Measurements from ENCODE around the gene PCAT7.
"Not testable (repeated sequence)": the region's sequence is repeated elsewhere in the genome, so short reads cannot be mapped to it uniquely, and the experiment has no call there.

PCAT7 gene

DNA sequence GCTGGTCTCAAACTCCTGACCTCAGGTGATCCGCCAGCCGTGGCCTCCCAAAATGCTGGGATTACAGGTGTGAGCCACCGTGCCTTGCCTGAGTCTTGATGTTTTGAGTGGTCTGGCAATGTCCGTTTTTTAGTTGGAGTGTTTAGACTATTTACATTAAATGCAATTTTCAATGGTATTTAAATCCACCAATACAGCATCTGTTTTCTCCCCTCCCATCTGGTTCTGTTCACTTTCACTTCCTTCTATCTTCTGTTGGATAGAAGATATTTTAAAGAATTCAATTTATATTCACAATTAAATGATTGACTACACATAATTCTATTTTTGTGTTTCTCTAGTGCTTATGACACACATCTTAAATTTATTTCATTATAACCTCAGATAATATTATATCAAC is 26.0 kb upstream of the PCAT7 start:
- Histone ChIP-seq H3K4me3 (ENCODE audit: low read depth, low read length) (no peak overlapping the region), H3K4me1 (ENCODE audit: control insufficient read depth, insufficient read depth, low read length) (no peaks in the 10 kb centered on the region), H3K27ac (ENCODE audit: low read depth, low read length) (no peak overlapping the region), H3K36me3 (ENCODE audit: control insufficient read depth, insufficient read depth, low read length) (no peaks in the 10 kb centered on the region), H3K9me3 (ENCODE audit: control insufficient read depth, insufficient read depth, low read length) (no peaks in the 10 kb centered on the region), H3K9ac (ENCODE audit: low read depth, low read length) (no peak overlapping the region), H3K27me3 (ENCODE audit: control insufficient read depth, insufficient read depth, low read length) (no peaks in the 10 kb centered on the region)

DNA sequence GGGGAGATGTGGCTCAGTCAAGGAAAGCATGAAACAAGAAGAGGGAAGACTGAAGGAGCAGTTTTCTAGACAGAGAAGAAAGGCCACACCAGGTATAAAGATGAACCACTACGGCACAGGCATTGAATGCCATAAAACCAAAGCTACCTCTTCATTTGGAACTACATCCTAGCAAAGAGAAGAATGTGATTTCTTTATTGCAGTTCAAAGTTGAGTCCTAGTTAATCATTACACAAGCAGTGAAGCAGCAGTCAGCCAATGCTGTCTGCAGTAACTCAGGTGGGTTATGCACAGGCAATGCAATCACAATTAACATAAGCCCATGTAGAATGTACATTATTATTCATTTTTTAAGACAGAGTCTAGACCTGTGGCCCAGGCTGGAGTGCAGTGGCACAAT is 21.7 kb upstream of the PCAT7 start:
- Histone ChIP-seq H3K27me3 (ENCODE audit: control insufficient read depth, insufficient read depth, low read length) (no peaks in the 10 kb centered on the region), H3K27ac (ENCODE audit: low read depth, low read length) (no peak overlapping the region), H3K9me3 (ENCODE audit: control insufficient read depth, insufficient read depth, low read length) (no peaks in the 10 kb centered on the region), H3K36me3 (ENCODE audit: control insufficient read depth, insufficient read depth, low read length) (no peaks in the 10 kb centered on the region), H3K4me3 (ENCODE audit: low read depth, low read length) (no peak overlapping the region), H3K9ac (ENCODE audit: low read depth, low read length) (no peak overlapping the region), H3K4me1 (ENCODE audit: control insufficient read depth, insufficient read depth, low read length) (no peaks in the 10 kb centered on the region)

DNA sequence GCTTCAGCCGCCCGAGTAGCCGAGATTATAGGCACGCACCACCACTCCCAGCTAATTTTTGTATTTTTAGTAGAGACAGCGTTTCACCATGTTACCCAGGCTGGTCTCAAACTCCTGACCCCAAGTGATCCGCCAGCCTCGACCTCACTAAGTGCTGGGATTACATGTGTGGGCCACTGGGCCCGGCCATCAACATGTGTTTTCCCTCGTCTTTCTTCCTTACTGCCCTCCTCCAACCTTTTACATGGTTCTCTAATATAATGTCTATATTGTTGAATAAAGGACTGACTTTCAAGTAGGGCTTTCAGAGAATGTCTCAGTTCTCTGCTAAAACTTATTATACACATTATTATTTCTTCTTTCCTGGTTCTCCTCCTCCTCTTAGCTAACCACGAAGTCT is 21.3 kb upstream of the PCAT7 start:
- no peaks in the 10 kb centered on the region for H3K36me3 ChIP-seq (ENCODE audit: control insufficient read depth, insufficient read depth, low read length)
- H3K27ac ChIP-seq (ENCODE audit: low read depth, low read length) = no peak overlapping the region
- no peaks in the 10 kb centered on the region for H3K9me3 ChIP-seq (ENCODE audit: control insufficient read depth, insufficient read depth, low read length)
- no peak overlapping the region for H3K4me3 ChIP-seq (ENCODE audit: low read depth, low read length)
- no peak overlapping the region for H3K9ac ChIP-seq (ENCODE audit: low read depth, low read length)
- no peaks in the 10 kb centered on the region for H3K27me3 ChIP-seq (ENCODE audit: control insufficient read depth, insufficient read depth, low read length)
- H3K4me1 ChIP-seq (ENCODE audit: control insufficient read depth, insufficient read depth, low read length) = no peaks in the 10 kb centered on the region

DNA sequence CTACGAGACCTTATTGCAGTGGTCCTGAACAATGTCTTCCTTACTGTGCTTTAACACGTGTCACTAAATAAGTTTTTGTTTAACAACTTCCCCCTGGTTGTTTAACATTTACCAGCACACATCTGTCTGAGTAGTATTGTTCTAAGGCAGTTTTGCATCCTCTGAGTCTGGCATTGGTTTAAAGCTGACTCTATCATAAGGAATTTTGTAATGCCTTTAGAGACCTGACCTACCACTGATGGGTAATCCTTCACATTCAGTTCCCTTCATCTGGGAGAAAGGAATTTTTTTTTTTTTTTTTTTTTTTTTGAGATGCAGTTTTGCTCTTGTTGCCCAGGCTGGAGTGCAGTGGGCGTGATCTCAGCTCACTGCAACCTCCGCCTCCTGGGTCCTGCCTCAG is 20.0 kb upstream of the PCAT7 start:
- H3K4me3 ChIP-seq (ENCODE audit: low read depth, low read length) = no peak overlapping the region
- no peak overlapping the region for H3K27ac ChIP-seq (ENCODE audit: low read depth, low read length)
- H3K36me3 ChIP-seq (ENCODE audit: control insufficient read depth, insufficient read depth, low read length) = no peaks in the 10 kb centered on the region
- no peak overlapping the region for H3K9ac ChIP-seq (ENCODE audit: low read depth, low read length)
- no peaks in the 10 kb centered on the region for H3K27me3 ChIP-seq (ENCODE audit: control insufficient read depth, insufficient read depth, low read length)
- H3K4me1 ChIP-seq (ENCODE audit: control insufficient read depth, insufficient read depth, low read length) = no peaks in the 10 kb centered on the region
- H3K9me3 ChIP-seq (ENCODE audit: control insufficient read depth, insufficient read depth, low read length) = no peaks in the 10 kb centered on the region

DNA sequence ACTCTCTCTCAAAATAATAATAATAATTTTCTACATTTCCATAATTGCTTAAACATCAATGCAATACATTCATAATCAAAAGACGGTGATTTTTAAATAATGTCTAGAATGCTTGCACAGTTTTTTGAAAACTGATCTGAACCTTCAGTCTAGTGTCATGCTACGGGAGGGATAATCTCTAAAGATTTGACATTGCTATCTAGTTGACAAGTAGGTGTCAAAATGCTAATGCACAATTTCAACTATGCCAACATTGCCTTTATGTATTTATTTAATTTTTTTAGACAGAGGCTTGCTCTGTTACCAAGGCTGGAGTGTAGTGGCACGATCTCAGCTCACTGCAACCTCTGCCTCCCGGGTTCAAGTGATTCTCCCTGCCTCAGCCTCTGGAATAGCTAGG is 16.0 kb upstream of the PCAT7 start:
- Histone ChIP-seq H3K4me1 (ENCODE audit: control insufficient read depth, insufficient read depth, low read length) (no peaks in the 10 kb centered on the region), H3K9ac (ENCODE audit: low read depth, low read length) (no peak overlapping the region), H3K36me3 (ENCODE audit: control insufficient read depth, insufficient read depth, low read length) (no peaks in the 10 kb centered on the region), H3K4me3 (ENCODE audit: low read depth, low read length) (no peak overlapping the region), H3K27me3 (ENCODE audit: control insufficient read depth, insufficient read depth, low read length) (no peaks in the 10 kb centered on the region), H3K27ac (ENCODE audit: low read depth, low read length) (no peak overlapping the region), H3K9me3 (ENCODE audit: control insufficient read depth, insufficient read depth, low read length) (no peaks in the 10 kb centered on the region)

DNA sequence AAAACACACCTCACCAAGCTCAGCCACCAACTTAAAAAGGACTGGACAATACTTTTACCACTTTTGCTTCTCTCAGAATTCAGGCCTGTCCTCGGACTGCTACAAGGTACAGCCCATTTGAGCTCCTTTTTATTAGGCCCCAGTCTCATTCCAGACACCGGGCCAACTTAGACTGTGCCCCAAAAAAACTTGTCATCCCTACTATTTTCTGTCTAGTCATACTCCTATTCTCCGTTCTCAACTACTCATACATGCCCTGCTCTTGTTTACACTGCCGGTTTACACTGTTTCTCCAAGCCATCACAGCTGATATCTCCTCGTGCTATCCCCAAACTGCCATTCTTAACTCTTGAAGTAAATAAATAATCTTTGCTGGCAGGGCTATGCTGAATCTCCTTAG is 10.5 kb upstream of the PCAT7 start:
- not testable (repeated sequence) for H3K27ac ChIP-seq (ENCODE audit: low read depth, low read length); H3K9me3 ChIP-seq (ENCODE audit: control insufficient read depth, insufficient read depth, low read length); H3K4me3 ChIP-seq (ENCODE audit: low read depth, low read length); H3K36me3 ChIP-seq (ENCODE audit: control insufficient read depth, insufficient read depth, low read length); H3K27me3 ChIP-seq (ENCODE audit: control insufficient read depth, insufficient read depth, low read length); H3K4me1 ChIP-seq (ENCODE audit: control insufficient read depth, insufficient read depth, low read length); H3K9ac ChIP-seq (ENCODE audit: low read depth, low read length)

DNA sequence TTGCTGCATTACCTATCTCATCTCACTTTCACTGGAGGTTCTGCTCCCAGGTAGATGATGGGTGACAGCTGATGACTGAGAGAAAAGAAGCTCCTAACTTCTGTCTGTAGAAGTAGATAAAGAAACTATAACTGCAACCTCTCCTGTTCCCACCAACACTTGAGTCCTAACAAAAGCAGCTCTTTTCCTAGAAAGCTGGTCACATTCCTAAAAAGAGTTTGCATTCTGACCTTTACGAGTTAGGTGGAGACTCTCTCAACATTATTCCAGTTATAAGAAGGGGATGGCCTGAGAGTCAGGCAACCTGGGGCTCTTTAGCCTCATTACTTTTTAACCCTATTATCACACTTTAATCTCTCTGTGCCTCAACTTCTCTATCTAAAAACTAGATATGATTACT is 8.9 kb upstream of the PCAT7 start:
- Histone ChIP-seq H3K27me3 (ENCODE audit: control insufficient read depth, insufficient read depth, low read length) (no peaks in the 10 kb centered on the region), H3K4me1 (ENCODE audit: control insufficient read depth, insufficient read depth, low read length) (no peaks in the 10 kb centered on the region), H3K36me3 (ENCODE audit: control insufficient read depth, insufficient read depth, low read length) (no peaks in the 10 kb centered on the region), H3K27ac (ENCODE audit: low read depth, low read length) (no peak overlapping the region), H3K9me3 (ENCODE audit: control insufficient read depth, insufficient read depth, low read length) (peaks cover 4% of the 10 kb centered on the region; the same call in 1 of the 2 replicates), H3K9ac (ENCODE audit: low read depth, low read length) (no peak overlapping the region), H3K4me3 (ENCODE audit: low read depth, low read length) (no peak overlapping the region)

DNA sequence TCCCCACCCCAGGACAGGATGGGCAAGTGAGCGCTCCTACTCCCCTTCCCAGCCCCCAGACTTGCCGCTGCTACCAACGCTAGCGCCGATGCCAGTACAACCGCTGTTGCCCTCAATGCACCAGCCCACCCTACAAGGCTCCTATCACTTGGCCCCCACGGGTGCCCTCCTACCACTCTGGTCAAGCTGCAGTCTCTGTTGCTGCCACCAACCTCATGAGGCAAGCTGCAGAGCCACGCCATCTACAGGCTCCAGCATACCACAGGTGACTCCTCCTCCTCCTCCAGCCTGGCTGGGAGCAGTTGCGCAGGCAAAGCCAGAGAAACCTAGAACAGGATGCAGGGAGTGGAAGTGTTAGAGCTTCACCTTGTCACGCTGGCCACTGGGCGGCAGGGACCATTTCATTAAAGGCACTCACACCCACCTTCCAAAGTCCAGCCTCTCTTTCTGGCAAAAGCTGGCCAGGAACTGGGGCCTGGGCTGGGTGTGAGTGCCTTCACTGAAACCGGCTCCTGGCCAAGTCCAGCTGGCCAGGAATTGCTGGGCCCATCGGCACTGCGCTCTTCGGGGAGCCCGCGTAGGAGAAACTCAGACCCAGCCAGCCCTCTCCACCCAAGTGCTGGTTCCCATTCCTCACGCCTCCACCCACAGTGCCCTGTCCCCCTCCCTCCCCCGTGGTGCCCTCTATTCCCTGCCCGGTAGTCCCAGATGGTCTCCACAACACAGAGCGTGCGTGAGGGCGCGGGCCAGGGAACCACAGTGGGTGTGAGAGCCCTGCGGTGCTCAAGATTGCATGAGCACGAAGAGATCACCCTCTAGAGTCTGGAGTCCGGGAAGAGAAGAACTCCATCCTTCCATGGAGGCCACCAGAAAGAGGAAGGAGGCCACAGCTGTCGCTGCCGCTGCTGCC is 1.6 kb upstream of the PCAT7 start:
- Histone ChIP-seq H3K4me1 (ENCODE audit: control insufficient read depth, insufficient read depth, low read length) (no peaks in the 10 kb centered on the region), H3K27me3 (ENCODE audit: control insufficient read depth, insufficient read depth, low read length) (no peaks in the 10 kb centered on the region), H3K4me3 (ENCODE audit: low read depth, low read length) (no peak overlapping the region), H3K9ac (ENCODE audit: low read depth, low read length) (no peak overlapping the region), H3K27ac (ENCODE audit: low read depth, low read length) (no peak overlapping the region), H3K36me3 (ENCODE audit: control insufficient read depth, insufficient read depth, low read length) (no peaks in the 10 kb centered on the region), H3K9me3 (ENCODE audit: control insufficient read depth, insufficient read depth, low read length) (peaks cover 4% of the 10 kb centered on the region; the same call in 1 of the 2 replicates)

DNA sequence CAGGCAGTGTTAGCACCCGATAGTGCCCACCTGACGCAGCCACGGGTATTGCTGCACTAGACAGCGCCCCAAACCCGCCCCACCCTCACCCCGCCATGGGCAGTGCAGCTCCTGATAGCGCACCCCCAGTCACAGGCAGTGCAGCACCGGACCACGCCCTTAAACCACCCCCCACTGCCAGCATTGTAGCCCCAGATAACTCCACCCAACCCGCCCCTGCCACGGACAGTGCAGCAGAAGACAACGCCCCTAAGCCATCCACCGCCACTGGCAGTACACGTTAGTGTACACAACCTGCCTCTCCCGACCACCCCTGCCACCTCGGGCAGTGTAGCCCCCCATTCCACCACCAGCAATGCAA is 825 bp upstream of the PCAT7 start:
- Histone ChIP-seq H3K4me1 (ENCODE audit: control insufficient read depth, insufficient read depth, low read length) (no peaks in the 10 kb centered on the region), H3K27ac (ENCODE audit: low read depth, low read length) (no peak overlapping the region), H3K4me3 (ENCODE audit: low read depth, low read length) (peak overlapping the region; percentile 72; the same call in 1 of the 2 replicates), H3K9me3 (ENCODE audit: control insufficient read depth, insufficient read depth, low read length) (peaks cover 4% of the 10 kb centered on the region; the same call in 1 of the 2 replicates), H3K27me3 (ENCODE audit: control insufficient read depth, insufficient read depth, low read length) (no peaks in the 10 kb centered on the region), H3K9ac (ENCODE audit: low read depth, low read length) (no peak overlapping the region), H3K36me3 (ENCODE audit: control insufficient read depth, insufficient read depth, low read length) (0 out of 2 replicates have a peak, but pooled peaks cover under 1% of the 10 kb centered on the region)

DNA sequence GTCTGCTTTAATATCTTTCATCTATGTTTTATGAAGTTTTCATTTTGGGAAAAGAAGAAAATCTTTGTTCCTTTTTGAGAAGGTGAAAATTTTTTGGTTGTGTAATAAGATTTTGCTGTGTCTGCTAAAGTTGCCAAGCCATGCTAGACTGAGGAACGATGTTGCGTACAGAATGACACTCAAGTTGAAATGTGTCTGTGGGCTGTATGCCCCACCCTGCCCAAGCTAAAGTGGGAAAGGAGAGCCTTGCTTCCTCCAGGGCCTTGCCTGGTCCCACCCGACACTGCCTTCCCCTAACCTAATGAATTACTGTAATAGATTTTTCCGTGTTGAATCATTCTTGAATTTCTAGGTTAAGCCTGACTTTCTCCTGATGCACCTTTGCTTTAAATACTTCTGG is 2.5 kb downstream of the PCAT7 start:
- H3K4me1 ChIP-seq (ENCODE audit: control insufficient read depth, insufficient read depth, low read length) = no peaks in the 10 kb centered on the region
- no peak overlapping the region for H3K27ac ChIP-seq (ENCODE audit: low read depth, low read length)
- H3K4me3 ChIP-seq (ENCODE audit: low read depth, low read length) = no peak overlapping the region
- no peaks in the 10 kb centered on the region for H3K9me3 ChIP-seq (ENCODE audit: control insufficient read depth, insufficient read depth, low read length)
- H3K27me3 ChIP-seq (ENCODE audit: control insufficient read depth, insufficient read depth, low read length) = no peaks in the 10 kb centered on the region
- H3K9ac ChIP-seq (ENCODE audit: low read depth, low read length) = no peak overlapping the region
- peaks cover 7% of the 10 kb centered on the region; the same call in 1 of the 2 replicates for H3K36me3 ChIP-seq (ENCODE audit: control insufficient read depth, insufficient read depth, low read length)

DNA sequence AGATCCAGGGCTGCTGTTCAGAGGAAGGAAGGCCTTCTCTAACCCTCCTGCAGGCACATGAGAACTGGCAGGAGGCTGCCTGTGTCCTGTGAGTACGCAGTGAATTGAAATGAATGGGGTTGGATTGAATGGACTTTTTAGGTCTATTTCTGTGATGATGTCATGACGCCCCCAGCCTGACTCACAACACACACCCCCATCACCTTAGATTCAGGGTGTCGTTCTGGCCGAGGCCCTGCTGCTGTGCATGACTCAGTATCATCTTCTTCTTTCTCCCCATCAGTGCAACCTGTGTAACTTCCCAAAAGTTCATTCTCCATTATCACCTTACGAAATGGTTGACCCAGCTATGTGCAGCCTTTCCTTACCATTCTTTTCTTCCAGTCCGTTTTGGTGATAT is 5.4 kb downstream of the PCAT7 start:
- Histone ChIP-seq H3K27me3 (ENCODE audit: control insufficient read depth, insufficient read depth, low read length) (no peaks in the 10 kb centered on the region), H3K9ac (ENCODE audit: low read depth, low read length) (no peak overlapping the region), H3K27ac (ENCODE audit: low read depth, low read length) (no peak overlapping the region), H3K36me3 (ENCODE audit: control insufficient read depth, insufficient read depth, low read length) (peaks cover 7% of the 10 kb centered on the region; the same call in 1 of the 2 replicates), H3K4me1 (ENCODE audit: control insufficient read depth, insufficient read depth, low read length) (no peaks in the 10 kb centered on the region), H3K4me3 (ENCODE audit: low read depth, low read length) (no peak overlapping the region), H3K9me3 (ENCODE audit: control insufficient read depth, insufficient read depth, low read length) (no peaks in the 10 kb centered on the region)
